GM20000 (cell line): ENCODE results near the gene DIP2C.

ENCODE experiments used
- DNase-seq: peaks from one replicate; pipeline ENCODE4 v3.0.0; 2012; ENCODE audit warnings: low spot score
- TF ChIP-seq, protein P1 (sequence below): IDR thresholded peaks from 2 replicates; pipeline ENCODE4 v1.5.1; 2012; ENCODE audit warnings: mild to moderate bottlenecking, control low read depth; ENCODE audit errors: extremely low read depth, missing control alignments

The DIP2C gene

DNA sequence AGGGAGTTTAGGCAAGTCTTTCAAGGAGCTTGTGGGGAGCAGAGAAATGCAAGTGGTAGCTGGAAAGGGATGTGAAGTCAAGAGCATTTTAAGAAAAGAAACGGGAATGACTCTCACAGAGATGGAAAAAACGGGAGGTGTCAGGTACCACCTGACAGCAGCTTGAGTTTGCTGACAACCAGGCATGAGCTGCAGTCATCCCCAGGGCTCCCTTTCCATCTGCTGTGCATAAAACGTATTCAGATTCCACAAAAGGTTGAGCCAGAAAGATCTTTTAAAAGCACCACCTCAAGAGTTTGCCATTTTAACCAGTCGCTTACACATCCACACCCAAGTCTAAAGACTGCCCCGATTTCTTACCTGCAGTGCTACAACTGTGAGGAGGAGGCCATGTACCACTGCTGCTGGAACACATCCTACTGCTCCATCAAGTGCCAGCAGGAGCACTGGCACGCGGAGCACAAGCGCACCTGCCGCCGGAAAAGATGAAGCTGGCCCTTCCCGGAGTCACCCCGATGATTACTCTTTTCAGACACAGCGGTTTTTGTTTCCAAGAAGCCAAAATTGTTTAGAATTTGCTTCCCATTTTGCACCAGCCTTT, 437.4 kb downstream of the DIP2C start:
- no peak for DNase-seq
- TF ChIP-seq, protein P1, sequence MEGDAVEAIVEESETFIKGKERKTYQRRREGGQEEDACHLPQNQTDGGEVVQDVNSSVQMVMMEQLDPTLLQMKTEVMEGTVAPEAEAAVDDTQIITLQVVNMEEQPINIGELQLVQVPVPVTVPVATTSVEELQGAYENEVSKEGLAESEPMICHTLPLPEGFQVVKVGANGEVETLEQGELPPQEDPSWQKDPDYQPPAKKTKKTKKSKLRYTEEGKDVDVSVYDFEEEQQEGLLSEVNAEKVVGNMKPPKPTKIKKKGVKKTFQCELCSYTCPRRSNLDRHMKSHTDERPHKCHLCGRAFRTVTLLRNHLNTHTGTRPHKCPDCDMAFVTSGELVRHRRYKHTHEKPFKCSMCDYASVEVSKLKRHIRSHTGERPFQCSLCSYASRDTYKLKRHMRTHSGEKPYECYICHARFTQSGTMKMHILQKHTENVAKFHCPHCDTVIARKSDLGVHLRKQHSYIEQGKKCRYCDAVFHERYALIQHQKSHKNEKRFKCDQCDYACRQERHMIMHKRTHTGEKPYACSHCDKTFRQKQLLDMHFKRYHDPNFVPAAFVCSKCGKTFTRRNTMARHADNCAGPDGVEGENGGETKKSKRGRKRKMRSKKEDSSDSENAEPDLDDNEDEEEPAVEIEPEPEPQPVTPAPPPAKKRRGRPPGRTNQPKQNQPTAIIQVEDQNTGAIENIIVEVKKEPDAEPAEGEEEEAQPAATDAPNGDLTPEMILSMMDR = no peak

DNA sequence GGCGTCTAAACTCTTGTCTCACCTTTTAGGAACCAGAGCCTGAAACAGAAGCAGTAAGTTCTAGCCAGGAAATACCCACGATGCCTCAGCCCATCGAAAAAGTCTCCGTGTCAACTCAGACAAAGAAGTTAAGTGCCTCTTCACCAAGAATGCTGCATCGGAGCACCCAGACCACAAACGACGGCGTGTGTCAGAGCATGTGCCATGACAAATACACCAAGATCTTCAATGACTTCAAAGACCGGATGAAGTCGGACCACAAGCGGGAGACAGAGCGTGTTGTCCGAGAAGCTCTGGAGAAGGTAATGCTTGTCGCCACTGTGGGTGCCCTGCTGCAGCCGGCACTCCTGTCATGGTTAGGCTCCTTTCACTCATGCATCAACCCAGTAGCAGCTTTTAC, 441.2 kb downstream of the DIP2C start:
- TF ChIP-seq, protein P1 = no peak

DNA sequence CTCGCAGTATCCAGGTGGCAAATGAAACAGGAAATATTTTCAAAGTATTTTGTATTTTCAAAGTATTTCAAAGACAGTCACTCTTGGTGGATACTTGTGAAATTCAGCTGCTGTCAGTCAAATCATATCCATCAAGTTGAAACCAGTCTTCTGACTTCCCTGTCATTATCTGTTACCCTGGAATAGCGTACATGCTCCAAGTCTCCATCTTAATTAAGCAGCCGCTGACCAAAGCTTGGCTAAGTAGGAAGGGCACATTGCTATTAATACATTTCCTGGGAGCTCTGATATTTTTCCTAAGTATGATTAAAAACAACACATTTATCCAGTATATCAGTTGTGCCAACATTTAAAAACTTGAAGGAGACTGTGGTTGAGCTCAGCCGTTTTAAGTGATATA, 442.0 kb downstream of the DIP2C start:
- TF ChIP-seq, protein P1 = no peak
- no peak for DNase-seq

More for the DNA sequence above, 441.2 kb downstream of the DIP2C start:
- DNase-seq = no peak

DNA sequence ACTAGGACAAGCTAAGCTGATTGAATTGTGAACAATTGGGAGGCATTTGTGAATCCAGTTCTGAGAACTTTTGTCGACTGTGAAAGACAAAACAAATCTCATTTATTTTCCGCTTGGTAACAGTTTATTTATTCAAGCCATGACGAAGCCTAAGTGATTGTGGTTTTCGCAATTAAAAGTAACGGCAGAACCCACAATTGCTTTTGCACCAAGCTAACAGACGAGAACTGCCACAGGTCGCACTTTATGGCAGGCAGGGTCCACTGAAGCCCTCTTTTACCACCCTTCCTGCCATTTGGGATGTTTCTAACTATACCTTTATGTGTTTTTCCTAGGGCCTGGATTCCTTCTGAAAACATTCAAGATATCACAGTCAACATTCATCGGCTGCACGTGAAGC, 443.0 kb downstream of the DIP2C start:
- DNase-seq = no peak
- TF ChIP-seq, protein P1 = no peak

DNA sequence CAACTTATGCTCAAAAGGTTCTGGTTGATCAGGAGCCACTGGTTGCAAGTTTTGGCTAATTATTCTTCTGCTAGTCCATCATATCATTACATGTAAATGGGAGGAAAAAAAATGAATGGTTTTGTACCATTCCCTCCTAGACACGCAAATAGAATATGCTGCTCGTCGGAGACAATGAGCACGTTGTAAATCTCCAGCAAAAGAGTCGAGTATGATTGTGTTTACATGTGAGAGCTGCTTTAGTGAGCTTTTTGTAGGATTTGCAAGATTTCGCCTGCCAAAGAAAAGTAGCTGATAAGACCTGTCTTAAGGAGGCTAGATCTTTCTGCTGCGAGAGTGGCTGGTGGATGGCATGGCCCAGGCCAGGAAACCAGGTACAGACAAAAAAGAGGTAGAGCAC, 445.2 kb downstream of the DIP2C start:
- TF ChIP-seq, protein P1 = no peak
- no peak for DNase-seq

DNA sequence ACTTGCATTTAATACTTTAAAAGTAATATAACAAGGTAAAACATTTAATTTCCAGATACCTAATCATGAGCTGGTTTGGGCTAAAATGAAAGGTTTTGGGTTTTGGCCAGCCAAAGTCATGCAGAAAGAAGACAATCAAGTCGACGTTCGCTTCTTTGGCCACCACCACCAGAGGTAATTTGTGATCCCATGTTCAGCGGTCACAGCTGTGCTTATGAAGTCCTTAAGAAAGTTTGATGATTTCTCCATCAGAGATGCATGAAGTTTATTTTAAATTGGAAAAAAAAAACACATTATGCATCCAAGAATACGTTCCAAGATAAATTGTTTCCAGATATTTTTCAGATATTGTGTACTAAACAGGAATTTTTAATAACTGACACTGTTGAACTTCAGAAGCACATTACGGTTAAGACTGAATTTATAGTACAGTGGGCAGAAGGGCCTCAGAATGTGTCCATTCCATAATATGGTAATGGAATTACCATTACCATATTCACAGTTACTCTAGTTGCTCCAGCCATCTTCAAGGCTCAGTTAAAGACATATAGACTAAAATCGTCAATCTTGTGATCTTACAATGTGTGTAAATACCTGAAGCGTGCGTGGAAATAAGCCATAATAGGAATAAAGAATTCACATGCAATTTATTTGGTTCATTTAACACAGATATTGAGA, 447.4 kb downstream of the DIP2C start:
- TF ChIP-seq, protein P1 = no peak
- no peak for DNase-seq

DNA sequence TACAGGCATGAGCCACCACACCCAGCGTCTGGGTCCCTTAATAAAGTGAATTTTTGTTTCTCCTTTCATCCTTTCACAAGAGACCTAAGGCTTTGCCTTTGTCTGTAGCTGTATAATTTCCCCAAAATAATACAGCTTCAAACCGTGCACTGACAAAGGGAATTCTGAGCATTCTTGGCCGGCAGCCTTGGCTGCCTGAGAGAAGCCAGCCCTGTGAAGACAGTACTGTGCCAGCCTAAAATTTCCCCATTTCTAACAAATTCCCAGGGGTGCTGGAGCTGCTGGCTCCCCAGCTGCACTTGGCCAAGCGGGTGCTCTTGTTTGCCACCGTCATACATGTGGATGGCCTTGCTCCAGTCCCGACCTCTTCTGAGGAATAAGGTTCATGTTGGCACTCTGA, 448.0 kb downstream of the DIP2C start:
- no peak for DNase-seq
- TF ChIP-seq, protein P1 = no peak
